ENCODE data around the gene MRPS27.

DNA sequence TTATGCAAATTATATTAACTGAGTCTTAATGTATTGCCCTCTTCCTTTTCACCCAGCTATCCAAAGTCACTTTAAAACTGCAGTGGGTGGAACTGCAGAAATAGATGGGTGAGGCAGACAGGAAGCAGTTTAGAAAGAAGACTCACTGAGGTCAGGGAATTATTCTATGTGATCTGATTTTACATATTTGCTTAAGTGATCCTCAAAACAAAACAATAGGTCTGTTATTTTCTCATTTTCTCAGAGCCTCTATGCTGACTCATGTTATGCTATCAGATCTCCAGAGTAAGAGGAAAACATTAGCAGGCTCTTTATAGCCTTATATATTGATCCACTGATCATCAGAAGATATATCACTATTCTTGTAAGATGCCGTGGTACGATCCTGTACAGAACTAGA, 63.5 kb downstream of the MRPS27 start:
- TF ChIP-seq CTCF (IDR thresholded peaks at IDR 0.05; ENCODE audit: low read depth, low read length, poor library complexity, severe bottlenecking) (no peak), EZH2phosphoT487 (IDR thresholded peaks at IDR 0.05; ENCODE audit: borderline replicate concordance, low read length) (no peak)

Measured in DOHH2 (cell line).